PC-3 (cell line): Measurements from ENCODE around the gene PSRC1. TPM values are rescaled to one million over a fixed set of nuclear protein-coding genes. Genes with fewer than 3 reads are reported as not detected.

ENCODE experiments used
- ATAC-seq: fragments of 200-7000 bp; cut with Tn5 transposase; 2 replicates; pipeline ENCODE4 v1.9.1; 2020; ENCODE audit warnings: mild to moderate bottlenecking, moderate library complexity
- BruUV-seq: library from RNA; stranded (reverse); fragments of 400-500 nt; replicated peaks from 2 replicates; lab custom pipeline; 2021; lab: Mats Ljungman, UMichigan
- CTCF ChIA-PET: fragments of 300-600 bp; sonication (Branson Sonifier 250); formaldehyde crosslinking; loops from one replicate; lab custom pipeline; 2022; ENCODE audit warnings: antibody characterized with exemption; lab: Charles Lee
- POLR2A ChIA-PET: fragments of 300-600 bp; sonication (Branson Sonifier 250); formaldehyde crosslinking; loops from one replicate; lab custom pipeline; 2022; ENCODE audit warnings: antibody characterized with exemption; ENCODE audit not compliant: unreplicated experiment; lab: Charles Lee
- DNase-seq: peaks from one replicate; pipeline ENCODE4 v3.0.0-alpha.2; 2015
- H2AFZ ChIP-seq: fragments of 300-600 bp; sonication (generic); 2 replicates; pipeline ENCODE4 v1.6.0; 2016; ENCODE audit warnings: antibody characterized with exemption, low read length
- H3F3A ChIP-seq: fragments of 300-600 bp; sonication (generic); one replicate; pipeline ENCODE4 v1.6.0; 2017; ENCODE audit warnings: antibody characterized with exemption, low read length, control low read depth, mild to moderate bottlenecking; ENCODE audit not compliant: unreplicated experiment
- H3K27ac ChIP-seq: fragments of 300-600 bp; sonication (generic); 2 replicates; pipeline ENCODE4 v1.5.1; 2016; ENCODE audit warnings: mild to moderate bottlenecking, low read length
- H3K27me3 ChIP-seq: fragments of 300-600 bp; sonication (generic); 2 replicates; pipeline ENCODE4 v1.6.1; 2016; ENCODE audit warnings: low read length, mixed read lengths
- H3K36me3 ChIP-seq: fragments of 300-600 bp; sonication (generic); 2 replicates; pipeline ENCODE4 v1.6.1; 2016; ENCODE audit warnings: low read depth, mixed run types, low read length, mixed read lengths
- H3K4me1 ChIP-seq: fragments of 300-600 bp; sonication (generic); 2 replicates; pipeline ENCODE4 v1.5.1; 2016; ENCODE audit warnings: low read length; ENCODE audit not compliant: insufficient read depth
- H3K4me2 ChIP-seq: fragments of 300-600 bp; sonication (generic); 2 replicates; pipeline ENCODE4 v1.6.0; 2016; ENCODE audit warnings: low read length
- H3K4me3 ChIP-seq: fragments of 300-600 bp; sonication (generic); 2 replicates; pipeline ENCODE4 v1.5.1; 2016; ENCODE audit warnings: mild to moderate bottlenecking, low read length, mixed read lengths
- H3K79me2 ChIP-seq: fragments of 300-600 bp; sonication (generic); 2 replicates; pipeline ENCODE4 v1.6.1; 2017; ENCODE audit warnings: low read length, mixed read lengths
- H3K9ac ChIP-seq: fragments of 300-600 bp; sonication (generic); 2 replicates; pipeline ENCODE4 v1.6.0; 2016; ENCODE audit warnings: mild to moderate bottlenecking, low read length
- H3K9me2 ChIP-seq: fragments of 300-600 bp; sonication (generic); replicated peaks from 2 replicates; pipeline ENCODE4 v1.6.1; 2016; ENCODE audit warnings: mixed run types, low read length, mixed read lengths
- H3K9me3 ChIP-seq: fragments of 300-600 bp; sonication (generic); 2 replicates; pipeline ENCODE4 v1.6.1; 2016; ENCODE audit warnings: low read length, mixed read lengths
- H4K20me1 ChIP-seq: fragments of 300-600 bp; sonication (generic); 2 replicates; pipeline ENCODE4 v1.6.1; 2016; ENCODE audit warnings: low read length, mixed read lengths
- EZH2 ChIP-seq: fragments of 300-600 bp; sonication (generic); IDR thresholded peaks from one replicate; pipeline ENCODE4 v1.6.1; 2017; ENCODE audit warnings: antibody characterized with exemption, mild to moderate bottlenecking, low read length; ENCODE audit not compliant: unreplicated experiment
- EZH2phosphoT487 ChIP-seq: fragments of 300-600 bp; sonication (generic); IDR thresholded peaks from 2 replicates; pipeline ENCODE4 v1.6.1; 2018; ENCODE audit warnings: mild to moderate bottlenecking, antibody characterized with exemption, low read length, borderline replicate concordance
- intact Hi-C: fragments of 100-400 bp; cut with micrococcal nuclease; formaldehyde crosslinking; loops from 2 replicates; pipeline ENCODE4 v1.9.0; 2023
- total RNA-seq: library from RNA; depleted of rRNA; stranded (reverse); fragments of >200 nt; gene quantifications from 2 replicates; pipeline ENCODE4 v1.2.3, GENCODE V29; 2014
- TF ChIP-seq, protein P1 (sequence below): fragments of 300-600 bp; sonication (generic); conservative IDR thresholded peaks from 2 replicates; pipeline ENCODE4 v1.5.1; 2017; ENCODE audit warnings: antibody characterized with exemption, low read depth, mild to moderate bottlenecking, low read length

PSRC1 gene
- total RNA-seq, 1 experiment from 2014 or later, result 33.8 TPM

DNA sequence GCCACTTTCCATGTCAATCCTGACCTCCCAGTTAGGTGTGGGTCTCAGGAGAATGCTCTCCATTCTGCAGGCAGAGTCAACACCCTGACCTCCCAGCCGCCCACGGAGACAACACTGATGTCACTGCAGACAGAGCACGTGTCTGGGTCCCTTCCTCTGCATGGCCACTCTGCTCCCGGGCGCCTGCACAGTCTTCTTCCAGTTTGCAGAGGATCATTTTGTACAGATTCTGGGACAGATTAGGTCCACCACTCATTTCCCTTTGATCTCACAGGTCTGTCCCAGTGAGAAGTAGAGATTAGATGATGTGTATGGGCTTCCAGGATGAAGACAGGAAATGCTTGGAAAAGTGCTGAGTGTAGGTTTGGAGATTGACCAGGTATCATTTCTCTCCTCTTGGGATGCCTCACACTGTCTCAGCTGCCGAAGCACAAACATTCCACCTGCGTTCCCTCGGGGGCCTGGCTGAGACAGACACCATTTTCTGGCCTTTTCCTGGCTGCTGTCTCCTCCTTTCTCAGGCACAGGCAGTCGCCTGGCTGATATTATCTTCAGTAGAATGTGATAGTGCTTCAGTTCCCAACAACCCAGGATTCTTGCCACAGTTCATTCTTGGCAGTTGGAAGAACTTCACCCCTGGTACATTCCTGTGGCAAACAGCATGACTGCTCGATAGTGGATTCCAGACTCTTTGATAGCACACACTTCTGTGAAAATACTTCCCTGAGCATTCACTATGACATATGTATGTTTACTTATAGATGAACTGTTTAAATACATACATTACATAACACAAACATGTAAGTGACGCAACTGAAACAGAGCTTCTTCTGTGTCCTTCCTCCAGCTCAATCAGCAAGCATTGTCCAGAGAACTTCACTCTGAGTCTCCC, 16.0 kb upstream of the PSRC1 start:
- Histone ChIP-seq H3K79me2 (no peaks in the 10 kb centered on the region), H3F3A (no peaks in the 10 kb centered on the region), H3K27me3 (no peaks in the 10 kb centered on the region), H3K4me3 (no peak overlapping the region), H4K20me1 (no peaks in the 10 kb centered on the region), H3K9me3 (no peaks in the 10 kb centered on the region), H3K4me1 (no peaks in the 10 kb centered on the region; the same call in 1 of the 2 replicates), H3K9ac (no peak overlapping the region), H2AFZ (no peak overlapping the region; the same call in 1 of the 2 replicates), H3K4me2 (no peak overlapping the region; the same call in 1 of the 2 replicates), H3K36me3 (no peaks in the 10 kb centered on the region), H3K27ac (no peak overlapping the region), H3K9me2 (no peaks in the 10 kb centered on the region)
- BruUV-seq, result no TSS peak
- peak; percentile 40 for ATAC-seq
- TF ChIP-seq EZH2phosphoT487 (no peak), EZH2 (no peak)
- TF ChIP-seq, protein P1, sequence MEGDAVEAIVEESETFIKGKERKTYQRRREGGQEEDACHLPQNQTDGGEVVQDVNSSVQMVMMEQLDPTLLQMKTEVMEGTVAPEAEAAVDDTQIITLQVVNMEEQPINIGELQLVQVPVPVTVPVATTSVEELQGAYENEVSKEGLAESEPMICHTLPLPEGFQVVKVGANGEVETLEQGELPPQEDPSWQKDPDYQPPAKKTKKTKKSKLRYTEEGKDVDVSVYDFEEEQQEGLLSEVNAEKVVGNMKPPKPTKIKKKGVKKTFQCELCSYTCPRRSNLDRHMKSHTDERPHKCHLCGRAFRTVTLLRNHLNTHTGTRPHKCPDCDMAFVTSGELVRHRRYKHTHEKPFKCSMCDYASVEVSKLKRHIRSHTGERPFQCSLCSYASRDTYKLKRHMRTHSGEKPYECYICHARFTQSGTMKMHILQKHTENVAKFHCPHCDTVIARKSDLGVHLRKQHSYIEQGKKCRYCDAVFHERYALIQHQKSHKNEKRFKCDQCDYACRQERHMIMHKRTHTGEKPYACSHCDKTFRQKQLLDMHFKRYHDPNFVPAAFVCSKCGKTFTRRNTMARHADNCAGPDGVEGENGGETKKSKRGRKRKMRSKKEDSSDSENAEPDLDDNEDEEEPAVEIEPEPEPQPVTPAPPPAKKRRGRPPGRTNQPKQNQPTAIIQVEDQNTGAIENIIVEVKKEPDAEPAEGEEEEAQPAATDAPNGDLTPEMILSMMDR, result no peak
- DNase-seq, result peak; percentile 36
- ChIA-PET POLR2A (no interaction called here), CTCF (no interaction called here)
- intact Hi-C loops, result no loop called here

DNA sequence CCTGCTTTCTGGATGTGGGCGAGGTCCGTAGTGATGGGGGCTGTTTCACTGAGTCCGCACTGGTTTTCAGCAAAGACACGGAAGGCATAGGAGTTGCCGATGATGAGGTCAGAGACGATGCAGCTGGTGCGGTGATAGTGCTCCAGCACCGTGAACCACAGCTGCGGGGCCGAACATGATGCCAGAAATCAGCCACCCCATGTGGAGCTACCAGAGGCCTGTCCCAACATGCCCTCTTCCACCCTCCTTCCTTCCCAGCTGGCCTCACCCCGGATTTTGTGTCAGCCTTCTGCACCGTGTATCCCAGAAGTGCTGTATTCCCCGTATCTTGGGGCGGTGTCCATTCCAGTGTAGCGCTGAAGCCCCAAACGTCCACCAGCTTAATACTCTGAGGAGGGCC, 13.8 kb upstream of the PSRC1 start:
- no TSS peak for BruUV-seq
- Histone ChIP-seq H3K9me3 (no peaks in the 10 kb centered on the region), H3K4me2 (no peak overlapping the region), H3K36me3 (no peaks in the 10 kb centered on the region), H3K9me2 (no peaks in the 10 kb centered on the region), H3K9ac (no peak overlapping the region), H3F3A (no peaks in the 10 kb centered on the region), H3K27me3 (no peaks in the 10 kb centered on the region), H4K20me1 (no peaks in the 10 kb centered on the region), H3K4me3 (no peak overlapping the region), H2AFZ (no peak overlapping the region), H3K27ac (no peak overlapping the region), H3K4me1 (no peaks in the 10 kb centered on the region; the same call in 1 of the 2 replicates), H3K79me2 (no peaks in the 10 kb centered on the region)
- DNase-seq (no peak), ATAC-seq (no peak)
- POLR2A ChIA-PET, result no interaction called here
- TF ChIP-seq, protein P1, result no peak
- no peak for TF ChIP-seq EZH2phosphoT487
- no peak for TF ChIP-seq EZH2
- intact Hi-C loops, result no loop called here
- CTCF ChIA-PET, result interaction anchor here (0.6 kb wide), 1 partner anchor 859 kb away, joined by 5 read pairs; no protein-coding TSS in a partner anchor
